SKM-1 (cell line): Measurements from ENCODE around the gene FLT1.
A peak's percentile ranks its signal among the peaks of the same experiment; 100 is the strongest.

Source experiments
- DNase-seq: peaks from one replicate; lab custom pipeline; 2025; ENCODE audit not compliant: unreplicated experiment; lab: John Stamatoyannopoulos, UW

The FLT1 gene

DNA sequence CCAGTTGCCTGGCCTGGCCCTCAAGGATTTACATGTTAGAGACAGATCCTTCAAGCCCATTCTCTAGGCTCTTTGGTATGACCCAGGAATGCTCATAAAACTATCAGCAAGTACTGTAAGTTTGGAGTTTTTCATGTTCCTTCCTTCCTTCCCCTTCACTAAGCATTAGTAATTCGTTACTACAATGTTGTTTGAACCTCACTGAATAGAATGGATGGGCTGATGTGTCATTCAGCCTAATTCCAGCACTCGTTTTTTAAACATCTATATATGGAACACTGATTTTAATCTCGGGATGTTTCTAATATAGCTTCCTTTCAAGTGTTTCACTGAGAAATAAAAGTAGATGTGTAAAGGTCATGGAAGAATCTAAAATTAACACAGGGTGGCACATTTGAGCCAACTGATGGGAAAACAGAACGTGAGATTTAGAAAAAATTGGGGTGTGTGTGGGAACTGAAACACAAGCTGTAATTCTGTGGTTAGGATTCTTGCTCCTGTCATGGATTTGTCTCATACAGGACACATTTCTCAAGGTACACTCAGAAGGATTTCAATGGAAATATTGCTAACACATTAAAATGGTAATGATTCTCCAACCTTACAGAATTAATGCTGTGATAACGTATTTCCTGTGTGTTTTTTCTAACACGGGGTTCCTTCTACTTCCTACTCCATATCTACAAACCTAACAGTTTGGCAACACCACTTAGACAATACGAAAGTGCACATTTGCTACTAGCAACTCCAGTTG lies 93.4 kb downstream of the FLT1 start:
- DNase-seq, result no peak

DNA sequence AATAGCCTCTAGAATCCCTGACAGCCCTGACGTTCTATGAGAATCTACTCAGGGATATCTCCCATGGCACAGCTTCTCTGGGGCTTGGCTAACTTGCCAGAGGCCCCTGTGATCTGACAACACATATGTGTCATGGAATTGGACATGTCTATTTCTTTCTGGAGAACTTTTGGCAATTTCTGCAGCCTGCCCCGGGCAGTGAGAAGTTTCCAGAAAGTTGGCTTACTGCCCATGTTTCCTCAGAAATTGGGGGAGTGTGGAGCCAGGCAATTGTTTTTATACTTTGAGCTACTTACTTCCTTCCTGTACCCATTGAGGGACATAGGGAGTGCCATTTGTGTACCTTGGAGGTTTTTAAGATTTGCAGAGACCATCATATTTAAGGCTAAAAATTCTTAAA lies 98.9 kb downstream of the FLT1 start:
- no peak for DNase-seq

DNA sequence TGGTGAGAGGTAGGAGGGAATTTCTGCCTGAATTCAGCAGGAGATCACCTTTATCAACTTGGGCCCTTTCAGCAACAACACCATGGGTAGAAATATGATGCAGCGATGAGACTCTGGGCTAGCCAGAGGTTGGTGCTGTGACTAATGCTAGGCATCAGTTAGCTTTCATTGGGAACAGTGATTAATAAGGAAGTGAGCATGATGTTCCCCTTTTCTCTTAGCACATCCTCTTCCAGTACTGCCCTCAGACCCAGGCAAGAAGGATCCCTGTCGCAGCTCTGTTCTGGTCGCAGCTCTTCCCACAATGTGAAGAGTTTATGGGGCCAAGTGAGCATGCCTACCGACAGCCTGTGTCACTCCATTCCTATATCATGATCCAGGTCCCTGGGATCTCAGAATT lies 100.5 kb downstream of the FLT1 start:
- DNase-seq, result peak; percentile 71

DNA sequence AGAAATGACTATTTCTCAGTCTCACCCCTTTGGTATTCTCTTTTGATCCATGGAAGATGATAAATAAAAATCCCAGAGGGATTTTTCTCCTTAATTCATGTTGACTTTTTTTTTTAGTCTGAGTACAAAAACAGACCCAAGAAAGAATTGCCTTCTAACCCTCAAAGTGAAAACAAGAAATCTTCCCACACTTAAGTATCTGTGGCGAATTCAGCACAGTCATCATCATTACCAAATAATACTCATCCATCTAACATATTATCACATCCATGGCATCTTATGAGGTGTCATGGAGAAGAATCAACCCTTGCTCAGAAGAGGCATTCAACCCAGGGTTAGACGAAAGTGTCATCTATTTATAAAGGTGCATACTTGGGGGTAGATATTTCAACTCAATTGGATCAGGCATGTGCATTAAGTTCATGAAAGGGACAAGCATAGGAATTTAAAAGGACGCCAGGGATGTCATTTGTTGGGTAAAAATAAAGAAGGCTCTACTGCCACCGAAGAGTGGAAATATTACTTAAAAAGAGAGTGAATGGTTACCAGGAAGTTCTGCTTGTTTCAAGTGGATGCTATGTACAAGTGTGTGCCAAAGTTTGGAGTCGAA lies 101.9 kb downstream of the FLT1 start:
- no peak for DNase-seq

DNA sequence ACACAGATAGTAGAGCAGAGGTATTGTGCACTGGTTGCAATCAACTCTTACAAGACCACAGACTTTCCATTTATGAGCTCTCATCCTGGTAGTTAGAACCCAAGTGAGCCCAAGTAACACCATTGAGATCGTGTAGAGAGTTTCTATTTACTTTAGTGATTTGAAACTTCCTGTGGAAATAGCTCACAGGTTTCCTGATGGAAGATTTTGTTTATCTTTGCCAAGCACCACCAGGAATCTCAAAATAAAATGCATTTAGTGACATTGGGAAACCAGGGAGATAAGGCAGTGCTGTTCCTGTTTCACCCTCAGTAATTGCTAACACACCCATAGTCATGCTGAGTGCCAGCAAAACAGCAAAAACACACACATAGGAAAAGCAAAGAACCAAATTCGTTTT lies 102.5 kb downstream of the FLT1 start:
- no peak for DNase-seq

DNA sequence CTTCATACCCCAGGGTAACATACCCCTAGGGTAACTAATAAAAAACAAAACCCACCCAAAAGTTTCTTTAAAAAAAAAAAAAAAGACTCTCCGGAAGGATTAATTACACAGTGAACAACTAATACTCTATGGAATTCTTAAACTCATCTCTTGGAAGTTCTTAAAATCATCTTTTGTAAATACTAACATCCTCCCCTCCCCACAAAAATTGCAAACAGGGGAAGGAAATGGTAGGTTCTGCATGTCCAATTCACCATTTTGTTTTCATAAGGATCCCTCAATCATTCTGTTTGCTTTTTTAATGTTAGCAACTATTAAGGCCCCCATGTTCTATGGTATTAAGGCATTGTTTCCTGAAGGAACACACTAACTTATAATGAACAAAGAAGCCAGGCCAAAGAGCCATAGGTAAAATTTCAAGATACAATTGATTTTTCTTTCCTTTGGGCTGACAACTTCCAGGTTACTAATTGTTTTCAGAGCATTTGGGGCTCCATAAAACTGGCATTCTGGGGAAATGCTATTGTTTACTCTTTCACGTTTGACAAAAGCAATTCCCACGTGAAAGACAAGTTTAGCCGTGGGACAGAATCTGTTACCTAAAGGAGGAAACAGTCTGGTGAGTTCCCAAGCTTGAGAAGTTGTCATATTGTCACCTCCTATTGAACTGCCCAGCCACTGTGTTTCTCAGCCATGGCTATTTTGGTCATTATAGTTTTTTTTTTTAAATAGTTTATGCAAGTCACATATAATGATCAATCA lies 107.0 kb downstream of the FLT1 start:
- no peak for DNase-seq

DNA sequence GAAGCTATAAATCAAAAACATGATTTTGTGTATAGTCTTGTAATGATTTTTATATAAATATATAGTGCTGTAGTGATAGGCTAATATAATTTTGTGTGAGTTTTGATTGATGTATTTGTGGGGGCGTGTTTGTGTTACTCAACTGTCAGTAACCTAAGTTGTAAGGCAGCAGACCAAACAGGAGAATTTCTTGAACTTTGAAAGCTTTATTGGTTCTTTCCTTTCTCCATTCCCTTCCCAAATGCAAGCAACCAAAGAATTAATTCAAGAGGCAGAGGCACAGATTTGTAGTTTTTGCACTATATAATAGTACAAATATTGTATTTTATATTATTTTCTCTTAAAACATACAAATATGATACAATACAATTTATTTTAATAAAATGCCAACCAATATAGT lies 109.6 kb downstream of the FLT1 start:
- no peak for DNase-seq

DNA sequence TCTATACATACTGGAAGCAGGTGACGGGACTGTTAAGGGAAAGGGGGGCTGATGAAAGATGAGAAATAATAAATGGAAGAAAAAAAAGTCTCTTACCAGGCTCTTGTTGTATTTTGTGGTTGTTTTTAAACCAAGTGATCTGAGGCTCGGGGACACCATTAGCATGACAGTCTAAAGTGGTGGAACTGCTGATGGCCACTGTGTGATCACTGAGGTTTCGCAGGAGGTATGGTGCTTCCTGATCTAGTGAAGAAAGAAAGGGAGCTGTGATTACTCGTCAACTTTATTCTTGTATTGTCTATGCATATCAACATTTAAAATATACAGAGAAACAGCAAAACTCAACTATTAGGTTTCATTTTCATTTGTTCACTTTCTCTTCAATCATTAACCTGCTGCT lies 110.1 kb downstream of the FLT1 start:
- DNase-seq, result no peak

DNA sequence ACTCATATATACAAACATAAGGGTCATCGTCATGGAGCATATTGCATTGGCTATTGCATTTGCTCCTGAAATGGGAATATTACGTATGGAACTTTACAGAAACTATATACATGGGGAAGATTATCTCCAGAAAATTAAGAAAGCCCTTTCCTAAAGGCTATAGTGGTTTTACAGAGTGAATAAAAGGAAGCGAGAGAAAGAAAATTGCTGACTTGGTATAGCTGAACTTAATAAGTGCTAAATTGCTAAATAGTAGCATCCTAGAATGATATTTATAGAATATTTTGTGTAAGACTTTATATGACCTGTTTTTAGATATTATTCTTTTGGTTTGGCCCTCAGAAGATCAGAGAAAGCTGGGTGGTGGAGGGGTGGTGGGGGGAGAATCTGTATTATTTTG lies 114.6 kb downstream of the FLT1 start:
- DNase-seq, result no peak

DNA sequence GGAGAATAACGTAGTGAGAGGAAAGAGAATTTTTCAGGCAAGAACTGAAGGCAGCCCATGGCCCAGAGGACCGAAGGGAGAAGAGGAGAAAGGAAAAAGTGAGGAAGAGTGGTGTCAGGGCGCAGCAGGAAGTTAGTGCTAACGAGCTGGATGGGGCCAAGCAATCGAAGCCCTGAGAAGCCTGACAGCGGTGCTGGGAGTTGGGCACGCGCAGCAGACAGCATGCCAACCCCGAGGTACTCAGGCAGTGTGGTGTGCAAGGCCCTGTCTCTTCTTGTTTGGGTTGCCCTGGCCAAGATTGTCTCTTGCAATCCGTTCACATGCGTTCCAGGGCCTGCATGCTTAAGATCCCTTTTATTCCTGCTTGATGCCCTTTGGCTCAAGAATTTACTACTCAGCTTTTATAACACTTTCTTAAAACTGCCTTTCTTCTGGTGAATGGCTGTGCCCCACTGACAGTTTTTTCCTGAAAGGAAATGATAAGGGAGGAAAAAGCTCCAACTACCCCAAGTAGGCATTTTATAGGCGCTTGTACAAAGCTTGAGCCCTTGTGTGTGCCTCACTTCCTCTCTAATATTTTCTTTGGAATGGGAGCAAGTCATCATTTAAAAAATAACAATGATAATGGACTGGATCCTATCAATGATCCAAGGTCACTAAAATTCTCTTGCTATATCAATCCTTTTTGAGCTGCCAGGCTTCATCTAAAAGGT lies 115.4 kb downstream of the FLT1 start:
- no peak for DNase-seq

DNA sequence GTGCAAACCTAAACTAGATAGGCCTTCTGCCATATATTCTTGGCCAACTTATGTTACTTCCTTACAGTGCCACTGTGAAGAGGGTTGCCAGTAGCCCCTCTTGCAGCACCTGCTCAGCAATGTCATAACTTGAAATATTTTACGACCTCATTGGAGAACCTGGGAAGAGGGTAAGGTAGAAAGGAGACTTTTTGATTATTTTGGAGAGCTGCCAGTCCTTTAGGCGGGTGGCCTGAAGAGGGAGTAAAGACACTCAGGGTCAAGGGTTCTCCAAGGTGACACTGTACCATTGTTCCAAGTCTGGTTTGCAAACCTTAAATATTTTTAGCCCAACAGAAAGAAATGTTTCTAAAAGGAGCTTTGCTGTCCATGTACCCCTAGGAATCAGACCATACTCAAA lies 118.3 kb downstream of the FLT1 start:
- DNase-seq, result no peak

DNA sequence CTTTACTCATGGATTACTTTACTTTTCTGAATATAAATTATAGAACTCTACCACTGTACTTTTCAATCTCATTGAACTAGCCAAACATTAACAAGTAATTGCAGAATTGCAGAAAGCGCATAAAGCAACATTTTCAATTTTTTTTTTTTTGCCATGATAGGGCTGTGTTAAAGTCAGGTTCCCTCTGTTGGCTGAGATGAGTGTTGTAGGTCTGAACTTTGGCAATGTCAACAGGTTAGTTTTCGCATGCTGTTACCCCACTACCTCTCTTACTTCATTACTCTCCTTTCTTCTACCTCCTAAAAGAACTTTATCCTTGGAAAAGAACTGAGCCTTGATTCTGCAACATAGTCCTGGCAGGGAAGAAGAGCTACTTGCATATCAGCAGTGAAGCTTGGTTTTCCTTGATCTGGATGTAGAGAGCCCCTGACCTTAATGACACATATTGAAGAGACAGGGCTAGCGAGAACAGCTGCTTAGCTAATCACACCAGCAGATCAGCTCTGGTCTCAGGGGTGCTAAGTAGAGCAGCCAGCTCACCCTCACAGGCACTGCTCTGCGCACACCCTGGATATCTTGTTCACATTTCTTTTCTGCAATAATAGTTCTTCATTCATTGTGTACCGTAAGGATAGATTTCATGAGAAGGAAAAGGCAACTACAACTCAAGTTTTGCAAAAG lies 119.5 kb downstream of the FLT1 start:
- DNase-seq, result no peak

DNA sequence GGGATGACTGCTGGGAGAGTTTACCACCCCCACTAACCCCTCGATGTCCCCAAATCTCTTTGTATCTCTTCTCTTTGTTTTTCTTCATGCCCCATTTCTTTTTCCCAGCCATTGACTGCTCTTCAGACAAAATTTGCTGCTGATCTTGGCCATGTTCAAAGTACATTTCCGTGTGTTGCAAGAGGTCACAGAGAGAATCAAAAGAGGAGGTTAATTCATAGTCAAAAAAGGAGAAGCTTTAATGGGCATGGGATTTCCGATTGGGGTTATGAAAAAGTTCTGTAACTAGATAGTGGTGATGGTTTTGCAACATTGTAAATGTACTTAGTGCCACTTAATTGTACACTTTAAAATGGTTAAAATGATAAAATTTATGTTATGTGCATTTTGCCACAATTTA lies 121.1 kb downstream of the FLT1 start:
- peak; percentile 17 for DNase-seq

DNA sequence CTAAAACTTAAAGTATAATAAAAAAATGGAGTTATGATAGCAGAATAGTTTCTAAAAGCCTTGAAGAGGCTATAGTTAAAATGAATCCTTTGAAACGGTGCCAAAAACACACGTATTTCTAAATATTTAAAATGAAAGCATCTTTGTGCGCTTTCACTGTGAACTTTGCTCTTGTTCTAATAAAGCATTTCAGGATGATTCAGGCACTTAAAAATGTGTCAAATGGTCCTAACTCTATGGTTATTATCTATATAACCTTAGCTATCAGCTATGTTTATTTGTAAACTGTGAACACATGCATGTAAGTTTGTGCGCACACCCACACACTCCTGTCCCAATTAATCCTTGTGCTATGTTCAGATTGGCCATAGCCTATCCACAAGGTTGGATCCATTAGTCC lies 124.5 kb downstream of the FLT1 start:
- DNase-seq, result no peak

DNA sequence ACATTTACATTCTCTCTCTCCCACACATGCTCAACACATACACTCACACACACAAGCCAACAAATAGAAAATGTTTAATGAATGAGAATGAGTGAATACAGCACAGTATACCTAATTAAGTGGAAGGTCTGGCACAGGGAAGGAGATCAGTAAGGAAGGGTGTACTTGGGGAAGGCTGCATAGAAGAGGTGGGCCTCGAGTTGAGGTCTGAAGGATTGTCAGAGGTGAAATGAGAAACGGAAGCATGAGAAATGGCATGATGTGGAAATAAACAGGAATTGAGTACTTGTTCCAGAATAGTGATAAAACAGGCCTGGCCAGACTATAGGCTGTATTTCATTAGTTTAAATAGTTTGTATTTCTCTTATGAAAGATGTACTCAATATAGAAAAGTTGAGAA lies 136.2 kb downstream of the FLT1 start:
- no peak for DNase-seq

DNA sequence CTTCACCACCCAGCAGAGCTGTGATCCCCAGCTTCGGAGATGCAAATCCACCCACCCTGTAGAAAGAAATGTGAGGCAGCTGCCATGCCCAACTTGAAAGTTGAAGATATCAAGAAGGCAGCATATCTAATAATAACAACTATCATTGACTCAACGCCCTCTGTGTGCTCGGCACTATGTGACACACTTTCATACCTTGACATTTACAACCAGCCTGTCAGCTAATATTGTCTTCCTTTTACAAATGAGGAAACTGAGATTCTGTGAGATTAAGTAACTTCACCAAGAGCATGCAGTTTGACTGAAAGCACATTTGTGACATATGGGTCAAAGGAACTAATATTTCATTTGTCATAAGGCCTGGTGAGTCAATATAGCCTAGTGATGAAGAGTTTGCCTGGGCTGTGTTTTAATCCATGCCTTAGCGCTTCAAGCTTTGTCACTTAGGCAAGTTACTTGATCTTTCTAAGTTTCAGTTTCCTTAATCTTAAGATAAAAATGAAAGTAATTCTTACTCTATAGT lies 137.0 kb downstream of the FLT1 start:
- no peak for DNase-seq

DNA sequence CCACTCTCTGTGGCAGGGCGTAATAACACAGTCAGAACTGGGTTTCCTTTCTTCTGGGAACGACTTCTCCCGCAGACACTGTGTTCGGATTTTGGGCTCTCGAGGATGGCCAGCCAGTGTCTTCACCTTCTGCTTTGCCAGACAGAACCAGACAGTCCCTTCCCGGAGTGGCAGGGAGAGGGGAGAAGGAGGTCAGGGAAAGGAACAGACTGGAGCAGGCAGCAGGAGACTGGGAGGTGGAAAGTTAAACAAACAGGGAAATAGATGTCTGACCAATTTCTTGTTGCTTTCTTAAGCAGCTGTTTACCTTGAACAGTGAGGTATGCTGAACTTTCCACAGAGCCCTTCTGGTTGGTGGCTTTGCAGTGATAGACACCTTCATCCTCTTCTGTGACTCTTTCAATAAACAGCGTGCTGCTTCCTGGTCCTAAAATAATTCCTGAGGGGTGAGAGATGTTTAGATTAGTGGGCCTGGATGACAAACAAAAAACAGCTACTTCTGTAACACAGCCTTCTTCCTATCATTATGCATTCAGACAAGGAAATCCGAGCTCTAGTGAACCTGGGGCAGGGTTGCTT lies 137.6 kb downstream of the FLT1 start:
- DNase-seq, result no peak

DNA sequence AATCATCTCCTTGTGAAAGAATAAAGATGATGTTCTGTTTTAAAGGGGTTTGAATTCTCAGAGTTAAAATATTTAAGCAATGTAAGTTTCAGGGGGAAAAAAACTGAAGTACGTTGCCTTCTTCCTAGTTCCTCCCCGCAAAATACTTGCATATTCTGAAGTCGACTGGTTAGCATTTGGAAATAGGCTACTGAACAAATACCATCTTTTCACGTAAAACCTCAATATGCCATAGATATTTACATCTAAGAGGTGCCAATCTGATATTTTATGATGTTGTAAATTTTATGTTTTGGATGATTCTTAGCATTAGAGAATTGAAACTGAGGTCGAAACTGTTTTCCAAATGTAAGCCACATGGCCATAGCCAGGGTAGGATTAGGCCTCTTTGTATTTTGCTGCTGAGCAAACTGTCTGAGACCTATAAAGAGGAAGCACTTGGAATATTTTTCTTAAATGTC lies 138.3 kb downstream of the FLT1 start:
- no peak for DNase-seq

DNA sequence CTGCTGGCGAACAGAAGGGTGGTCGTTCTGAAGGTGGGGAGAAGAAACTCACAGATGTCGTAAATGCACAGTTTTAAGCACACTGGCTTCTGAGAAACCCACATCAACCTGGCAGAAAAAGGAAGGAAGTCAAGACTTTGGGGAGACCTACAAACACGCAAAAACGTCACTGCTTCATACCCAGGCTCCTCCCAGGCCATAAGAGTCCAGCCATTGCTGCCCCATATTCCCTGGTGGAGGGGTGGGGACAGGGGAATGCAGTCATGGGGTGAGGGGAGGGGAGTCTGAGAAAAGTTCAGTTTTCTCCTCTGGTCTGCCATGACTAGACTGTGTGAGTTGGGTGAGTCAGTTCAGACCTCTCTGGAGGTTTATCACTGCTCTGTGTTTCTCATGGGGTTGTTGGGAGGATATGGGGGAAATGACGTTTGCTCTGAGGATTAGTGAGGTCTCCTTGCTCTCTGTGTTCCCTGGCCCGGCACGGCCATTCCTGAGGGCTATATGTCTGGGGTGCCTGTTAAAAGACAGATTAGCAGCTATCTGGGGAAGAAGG lies 139.0 kb downstream of the FLT1 start:
- DNase-seq, result no peak
